Glomerular endothelial cell (primary cell): ENCODE measurements around the gene RILPL1. TPM values are rescaled to one million over a fixed set of nuclear protein-coding genes. Genes with fewer than 3 reads are reported as not detected.
"Not testable (repeated sequence)": the region's sequence is repeated elsewhere in the genome, so short reads cannot be mapped to it uniquely, and the experiment has no call there.

Experiments
- DNase-seq: peaks from one replicate; pipeline ENCODE4 v3.0.0-alpha.2; 2011; ENCODE audit warnings: low read depth, low spot score; ENCODE audit errors: extremely low read depth
- total RNA-seq: library from RNA; depleted of rRNA; stranded (reverse); fragments of >200 nt; gene quantifications from 2 replicates; pipeline ENCODE4 v1.2.3, GENCODE V29; 2015

Gene RILPL1
- total RNA-seq, 1 donor from 2014 or later, result 42.2 TPM

- no peak for DNase-seq
These were observed 97.9 kb downstream of the RILPL1 start for GRCh38 chr12:123435636-123436016.

- DNase-seq, result no peak
These were observed 99.9 kb downstream of the RILPL1 start for GRCh38 chr12:123433615-123434014.

- DNase-seq, result not testable (repeated sequence)
These were observed 101.3 kb downstream of the RILPL1 start for GRCh38 chr12:123431951-123432817.

DNA sequence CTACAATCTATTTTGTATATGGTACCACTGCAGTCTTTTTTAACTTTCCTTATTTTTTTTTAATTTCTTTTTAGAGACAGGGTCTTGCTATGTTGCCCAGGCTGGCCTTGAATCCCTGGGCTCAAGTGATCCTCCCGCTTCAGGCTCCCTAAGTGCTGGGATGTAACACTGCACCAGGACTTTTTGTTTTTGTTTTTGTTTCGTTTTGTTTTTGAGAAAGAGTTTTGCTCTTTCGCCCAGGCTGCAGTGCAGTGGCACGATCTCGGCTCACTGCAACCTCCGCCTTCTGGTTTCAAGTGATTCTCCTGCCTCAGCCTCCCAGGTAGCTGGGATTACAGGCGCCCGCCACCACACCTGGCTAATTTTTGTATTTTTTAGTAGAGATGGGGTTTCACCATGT, 104.4 kb downstream of the RILPL1 start:
- not testable (repeated sequence) for DNase-seq

DNA sequence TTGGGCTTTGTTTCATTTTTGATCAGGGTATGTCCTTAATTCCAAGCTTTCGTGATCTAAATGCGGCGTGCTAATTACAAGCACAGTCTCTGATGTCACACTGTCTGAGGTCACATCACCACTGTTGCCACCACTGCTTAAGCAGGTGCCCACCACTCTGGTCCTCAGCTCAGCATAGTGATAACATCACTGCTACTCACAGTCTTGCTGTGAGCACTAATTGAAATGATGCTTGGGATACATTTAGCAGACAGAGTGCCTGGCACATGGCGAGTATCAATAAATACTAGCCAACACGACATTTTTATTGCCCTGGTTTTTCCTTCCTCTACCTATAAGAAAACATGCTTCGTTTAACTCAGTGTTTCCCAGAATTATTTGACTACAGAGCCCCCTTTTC, 104.9 kb downstream of the RILPL1 start:
- DNase-seq, result no peak

- no peak for DNase-seq
These were observed 106.3 kb downstream of the RILPL1 start for GRCh38 chr12:123427036-123427769.

- DNase-seq, result no peak
These were observed 112.2 kb downstream of the RILPL1 start for GRCh38 chr12:123421314-123421713.

Other genes starting within 250 kb of the RILPL1 start
- 19.4 and 20.2 TPM in 2 replicates for gene SBNO1, start 168.9 kb downstream of the RILPL1 start, total RNA-seq
- gene KMT5A, start 149.6 kb downstream of the RILPL1 start, total RNA-seq, result 28.3 and 55.2 TPM in 2 replicates
- gene RILPL2, start 97.0 kb downstream of the RILPL1 start, total RNA-seq, result 3.3 and 3.7 TPM in 2 replicates
- gene SNRNP35, start 75.6 kb downstream of the RILPL1 start, total RNA-seq, result 11.6 and 15.7 TPM in 2 replicates
- gene TMED2, start 50.8 kb upstream of the RILPL1 start, total RNA-seq, result 159 and 194 TPM in 2 replicates
- 11.9 and 20.6 TPM in 2 replicates for gene DDX55, start 68.4 kb upstream of the RILPL1 start, total RNA-seq
- 90.2 and 94.2 TPM in 2 replicates for gene EIF2B1, start 100.0 kb upstream of the RILPL1 start, total RNA-seq
- 16.4 and 22.7 TPM in 2 replicates for gene GTF2H3, start 100.1 kb upstream of the RILPL1 start, total RNA-seq
- gene TCTN2, start 137.4 kb upstream of the RILPL1 start, total RNA-seq, result 10.2 and 10.7 TPM in 2 replicates
- gene ATP6V0A2, start 178.6 kb upstream of the RILPL1 start, total RNA-seq, result 11.6 and 18.9 TPM in 2 replicates
- not detected in 2 replicates for gene DNAH10, start 228.6 kb upstream of the RILPL1 start, total RNA-seq